Measurements from ENCODE around the gene ALDH1A3. TPM values are rescaled to one million over a fixed set of nuclear protein-coding genes. Genes with fewer than 3 reads are reported as not detected.

ALDH1A3 gene
- total and polyA plus RNA-seq, 2 of the 4 experiments (the other 2 are of a cell fraction) = 3.1 to 5.0 TPM

DNA sequence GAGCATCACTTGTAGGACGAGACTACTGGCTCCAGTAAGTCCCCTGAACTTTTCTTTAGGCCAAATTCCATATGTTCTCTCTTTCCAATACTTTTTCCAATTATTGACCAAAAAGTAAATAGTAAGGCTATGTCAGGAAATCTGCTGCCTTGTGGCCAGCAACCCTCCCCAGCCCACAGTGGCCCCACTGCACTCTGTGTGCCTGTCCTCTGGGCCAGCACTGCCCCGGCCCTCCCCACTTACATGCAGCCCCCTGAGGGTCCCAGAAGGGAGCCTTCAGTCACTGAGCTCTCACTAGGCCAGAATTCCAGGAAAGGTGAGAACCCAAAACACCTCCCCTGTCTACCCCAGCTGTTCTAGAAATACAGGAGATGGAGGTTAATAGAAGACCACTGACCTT lies 21.3 kb upstream of the ALDH1A3 start:
- POLR2A ChIA-PET (ENCODE audit: unreplicated experiment) = no interaction called here
- CTCF ChIA-PET = no interaction called here

More for the DNA sequence above, 21.3 kb upstream of the ALDH1A3 start:
- no peak for TF ChIP-seq RAD21 (IDR thresholded peaks at IDR 0.05; ENCODE audit: low read length)
- no peak for TF ChIP-seq NFE2L2 (IDR thresholded peaks at IDR 0.05; ENCODE audit: low read depth, low read length)
- no peak for TF ChIP-seq POLR2A (IDR thresholded peaks at IDR 0.05; ENCODE audit: low read depth, low read length)
- TF ChIP-seq SMC3 (IDR thresholded peaks at IDR 0.05; ENCODE audit: low read depth, low read length) = no peak
- no peak for TF ChIP-seq CHD1 (IDR thresholded peaks at IDR 0.05; ENCODE audit: low read depth, low read length)
- TF ChIP-seq, protein P1, sequence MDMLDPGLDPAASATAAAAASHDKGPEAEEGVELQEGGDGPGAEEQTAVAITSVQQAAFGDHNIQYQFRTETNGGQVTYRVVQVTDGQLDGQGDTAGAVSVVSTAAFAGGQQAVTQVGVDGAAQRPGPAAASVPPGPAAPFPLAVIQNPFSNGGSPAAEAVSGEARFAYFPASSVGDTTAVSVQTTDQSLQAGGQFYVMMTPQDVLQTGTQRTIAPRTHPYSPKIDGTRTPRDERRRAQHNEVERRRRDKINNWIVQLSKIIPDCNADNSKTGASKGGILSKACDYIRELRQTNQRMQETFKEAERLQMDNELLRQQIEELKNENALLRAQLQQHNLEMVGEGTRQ (IDR thresholded peaks at IDR 0.05; ENCODE audit: low read depth, low read length) = no peak
- TF ChIP-seq MAFK (IDR thresholded peaks at IDR 0.05; ENCODE audit: low read depth, low read length) = no peak
- no peak for TF ChIP-seq BHLHE40 (IDR thresholded peaks at IDR 0.05; ENCODE audit: low read depth, low read length)
- TF ChIP-seq, protein P2, sequence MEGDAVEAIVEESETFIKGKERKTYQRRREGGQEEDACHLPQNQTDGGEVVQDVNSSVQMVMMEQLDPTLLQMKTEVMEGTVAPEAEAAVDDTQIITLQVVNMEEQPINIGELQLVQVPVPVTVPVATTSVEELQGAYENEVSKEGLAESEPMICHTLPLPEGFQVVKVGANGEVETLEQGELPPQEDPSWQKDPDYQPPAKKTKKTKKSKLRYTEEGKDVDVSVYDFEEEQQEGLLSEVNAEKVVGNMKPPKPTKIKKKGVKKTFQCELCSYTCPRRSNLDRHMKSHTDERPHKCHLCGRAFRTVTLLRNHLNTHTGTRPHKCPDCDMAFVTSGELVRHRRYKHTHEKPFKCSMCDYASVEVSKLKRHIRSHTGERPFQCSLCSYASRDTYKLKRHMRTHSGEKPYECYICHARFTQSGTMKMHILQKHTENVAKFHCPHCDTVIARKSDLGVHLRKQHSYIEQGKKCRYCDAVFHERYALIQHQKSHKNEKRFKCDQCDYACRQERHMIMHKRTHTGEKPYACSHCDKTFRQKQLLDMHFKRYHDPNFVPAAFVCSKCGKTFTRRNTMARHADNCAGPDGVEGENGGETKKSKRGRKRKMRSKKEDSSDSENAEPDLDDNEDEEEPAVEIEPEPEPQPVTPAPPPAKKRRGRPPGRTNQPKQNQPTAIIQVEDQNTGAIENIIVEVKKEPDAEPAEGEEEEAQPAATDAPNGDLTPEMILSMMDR (conservative IDR thresholded peaks at IDR 0.05; ENCODE audit: low read depth, low read length) = no peak
- TF ChIP-seq, protein P3, sequence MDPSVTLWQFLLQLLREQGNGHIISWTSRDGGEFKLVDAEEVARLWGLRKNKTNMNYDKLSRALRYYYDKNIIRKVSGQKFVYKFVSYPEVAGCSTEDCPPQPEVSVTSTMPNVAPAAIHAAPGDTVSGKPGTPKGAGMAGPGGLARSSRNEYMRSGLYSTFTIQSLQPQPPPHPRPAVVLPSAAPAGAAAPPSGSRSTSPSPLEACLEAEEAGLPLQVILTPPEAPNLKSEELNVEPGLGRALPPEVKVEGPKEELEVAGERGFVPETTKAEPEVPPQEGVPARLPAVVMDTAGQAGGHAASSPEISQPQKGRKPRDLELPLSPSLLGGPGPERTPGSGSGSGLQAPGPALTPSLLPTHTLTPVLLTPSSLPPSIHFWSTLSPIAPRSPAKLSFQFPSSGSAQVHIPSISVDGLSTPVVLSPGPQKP (IDR thresholded peaks at IDR 0.05; ENCODE audit: borderline replicate concordance, low read depth, low read length) = no peak
- no peak for TF ChIP-seq FOS (IDR thresholded peaks at IDR 0.05; ENCODE audit: low read depth, low read length)
- no peak for TF ChIP-seq CEBPB (IDR thresholded peaks at IDR 0.05; ENCODE audit: low read depth, low read length)
- Histone ChIP-seq H3K9ac (ENCODE audit: low read depth, low read length) (no peak overlapping the region), H4K91ac (ENCODE audit: insufficient read depth, low read depth, low read length) (no peak overlapping the region), H3K18ac (ENCODE audit: low read depth, low read length) (no peak overlapping the region), H2BK15ac (ENCODE audit: low read depth, low read length) (no peak overlapping the region), H3K4ac (ENCODE audit: low read depth, low read length) (no peak overlapping the region), H3K4me3 (ENCODE audit: insufficient read depth, low read depth, low read length) (no peak overlapping the region), H3K23ac (ENCODE audit: low read depth, low read length) (no peak overlapping the region), H4K5ac (ENCODE audit: low read depth, low read length) (no peak overlapping the region), H3K9me3 (ENCODE audit: control insufficient read depth, insufficient read depth, low read length) (peaks cover 7% of the 10 kb centered on the region), H2AFZ (replicated peaks; ENCODE audit: low read length, poor library complexity) (peak overlapping the region; percentile 18), H3K9me1 (ENCODE audit: insufficient read depth, low read length) (no peaks in the 10 kb centered on the region), H3K14ac (replicated peaks; ENCODE audit: low read depth, low read length) (no peak overlapping the region), H2BK20ac (ENCODE audit: low read depth, low read length) (no peak overlapping the region), H2BK5ac (ENCODE audit: low read depth, low read length, poor library complexity, severe bottlenecking) (no peak overlapping the region), H4K8ac (ENCODE audit: low read depth in 2 of 2, low read length in 2 of 2) (no peak overlapping the region), H3K36me3 (ENCODE audit: control insufficient read depth, insufficient read depth, low read length) (no peaks in the 10 kb centered on the region), H3K4me2 (ENCODE audit: low read depth, low read length) (no peak overlapping the region), H3K4me1 (ENCODE audit: control insufficient read depth, insufficient read depth, low read length) (peaks cover 4% of the 10 kb centered on the region), H2BK120ac (ENCODE audit: low read depth, low read length) (no peak overlapping the region), H2AK9ac (replicated peaks; ENCODE audit: low read depth, low read length, poor library complexity) (no peak overlapping the region), H3K27me3 (ENCODE audit: control insufficient read depth, insufficient read depth, low read length) (peaks cover 6% of the 10 kb centered on the region), H4K20me1 (ENCODE audit: insufficient read depth, low read length) (no peaks in the 10 kb centered on the region), H3K56ac (ENCODE audit: extremely low read depth, insufficient read depth, low read length) (no peak overlapping the region), H2AK5ac (ENCODE audit: low read depth, low read length) (no peak overlapping the region), H3K79me1 (ENCODE audit: low read depth in 1 of 2, low read length in 2 of 2) (no peaks in the 10 kb centered on the region), H3K27ac (ENCODE audit: insufficient read depth, low read length) (no peak overlapping the region)
- BruUV-seq (replicated peaks) = no TSS peak
- dilution Hi-C loops (cut with HindIII; ENCODE audit: low sequenced_read_pairs, unreplicated experiment) (no loop called here), intact Hi-C loops (cut with micrococcal nuclease) (no loop called here), in situ Hi-C loops (cut with MboI; ENCODE audit: low sequenced_read_pairs) (no loop called here)
- DNase-seq (no peak), ATAC-seq (ENCODE audit: low read depth) (no peak)
- WGBS, 2 experiments (ENCODE audit: extremely low coverage in 2 of 2, insufficient read length in 1 of 2) = no CpG with 5 or more reads among the region's 2 CpGs

All from IMR-90 (cell line).